ENCODE data around the gene PLIN3. TPM values are rescaled to one million over a fixed set of nuclear protein-coding genes. Genes with fewer than 3 reads are reported as not detected.

Gene PLIN3, protein sequence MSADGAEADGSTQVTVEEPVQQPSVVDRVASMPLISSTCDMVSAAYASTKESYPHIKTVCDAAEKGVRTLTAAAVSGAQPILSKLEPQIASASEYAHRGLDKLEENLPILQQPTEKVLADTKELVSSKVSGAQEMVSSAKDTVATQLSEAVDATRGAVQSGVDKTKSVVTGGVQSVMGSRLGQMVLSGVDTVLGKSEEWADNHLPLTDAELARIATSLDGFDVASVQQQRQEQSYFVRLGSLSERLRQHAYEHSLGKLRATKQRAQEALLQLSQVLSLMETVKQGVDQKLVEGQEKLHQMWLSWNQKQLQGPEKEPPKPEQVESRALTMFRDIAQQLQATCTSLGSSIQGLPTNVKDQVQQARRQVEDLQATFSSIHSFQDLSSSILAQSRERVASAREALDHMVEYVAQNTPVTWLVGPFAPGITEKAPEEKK
- total RNA-seq (2021; fragmentation: NEBNext Ultra II Directional; extraction: Animal tissue kit (Norgen Biotek cat#: 25700)), result 60.7 and 68.1 TPM in 2 replicates
- 61.5 and 67.3 TPM in 2 replicates for polyA plus RNA-seq (2011; rRNA removed)
- 79.2 TPM for polyA plus RNA-seq (2011; cell fraction: cytosol; rRNA removed)
- 43.4 TPM for polyA plus RNA-seq (2011; cell fraction: nucleus; rRNA removed)
- polyA plus RNA-seq (2012, experiment 1 of 2), result 35.1 to 58.7 TPM (median 50.1 TPM) in 4 replicates
- polyA plus RNA-seq (2012, experiment 2 of 2), result 56.8 TPM
- 36.3 TPM for polyA plus RNA-seq (2013, experiment 1 of 2)
- 31.4 TPM for polyA plus RNA-seq (2013, experiment 2 of 2)
- 32.7 and 48.3 TPM in 2 replicates for polyA minus RNA-seq (2011; rRNA and poly(A)+ RNA removed)
- 60.8 TPM for polyA minus RNA-seq (2011; cell fraction: cytosol; rRNA and poly(A)+ RNA removed)
- 36.9 TPM for polyA minus RNA-seq (2011; cell fraction: nucleus; rRNA and poly(A)+ RNA removed)
- long read RNA-seq, experiment 1, partial matches to known transcripts, result 25 of 45 reads
- long read RNA-seq, experiment 1, other reads (novel, unspliced or antisense), result 16 of 45 reads
- long read RNA-seq, experiment 2, transcript PLIN3-201 (8 exons, 2,333 nt), result major isoform, 46 of 51 reads
- long read RNA-seq, experiment 2, partial matches to known transcripts, result 3 of 51 reads
- long read RNA-seq, experiment 2, other reads (novel, unspliced or antisense), result 1 of 51 reads

DNA sequence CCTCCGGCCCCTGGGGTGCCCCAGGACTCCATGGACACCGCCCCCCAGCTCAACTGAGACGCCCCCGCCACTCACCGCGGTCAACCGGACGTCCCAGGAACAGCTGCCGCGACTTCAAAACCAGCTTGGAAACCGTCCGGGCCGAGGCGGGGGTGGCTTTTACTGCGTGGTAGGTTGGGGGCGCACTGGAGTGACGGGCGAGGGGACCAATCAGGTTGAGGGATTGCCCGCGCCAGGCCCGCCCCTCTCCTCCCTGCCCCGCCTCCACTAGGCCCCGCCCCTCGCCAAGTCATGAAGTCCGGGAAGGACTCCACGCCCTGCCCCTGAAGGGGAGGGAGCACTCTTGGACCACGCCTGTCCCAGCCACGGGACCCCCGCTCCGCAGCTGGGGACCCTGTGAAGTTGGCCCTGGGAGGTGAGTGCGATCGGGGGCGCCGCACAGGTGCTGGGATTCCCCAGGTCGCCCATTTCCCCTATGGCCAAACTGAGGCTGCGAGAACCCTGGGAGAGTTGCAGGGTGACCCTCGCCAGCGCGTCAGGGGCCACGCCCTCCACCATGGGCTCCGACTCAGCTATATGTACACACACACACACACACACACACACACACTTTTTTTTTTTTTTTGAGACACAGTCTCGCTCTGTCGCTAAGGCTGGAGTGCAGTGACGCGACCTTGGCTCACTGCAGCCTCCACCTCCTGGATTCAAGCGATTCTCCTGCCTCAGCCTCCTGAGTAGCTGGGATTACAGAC is at the start of gene PLIN3:
Gene PLIN3 (minus strand): TSS at position 134 of the 752 bp plus-strand sequence. CDS start 6,273 bp downstream, outside the sequence.
- DNase-seq (ENCODE audit: low read depth in 1 of 2, low spot score in 2 of 2), result peak; percentile 81 to 99
- peak within 1 kb of the TSS; percentile 66 to 91 for H3K4me2 ChIP-seq (ENCODE audit: insufficient read depth in 1 of 2, low read depth in 2 of 2, low read length in 2 of 2)
- no peak within 1 kb of the TSS; the same call in 1 of the 2 replicates for H3K18ac ChIP-seq (ENCODE audit: extremely low read depth, low read length)
- no peak within 1 kb of the TSS for H4K91ac ChIP-seq (replicated peaks; ENCODE audit: insufficient read length, low read length)
- ChIA-PET CTCF (ENCODE audit: partially characterized antibody) (interaction anchor here (0.8 to 5.1 kb wide), 12 partner anchors 8 to 164 kb away, joined by 3 to 44 read pairs (median 5); no protein-coding TSS in a partner anchor), POLR2A (ENCODE audit: partially characterized antibody) (interaction anchor here (0.5 to 1.6 kb wide), 8 partner anchors 9 to 119 kb away, joined by 3 to 4 read pairs (median 4); no protein-coding TSS in a partner anchor)
- no peak within 1 kb of the TSS for H2BK20ac ChIP-seq (ENCODE audit: low read length)
- WGBS, 2 experiments (ENCODE audit: extremely low coverage in 1 of 2, insufficient coverage in 1 of 2, insufficient read length in 1 of 2, insufficient replicate concordance in 2 of 2, low coverage in 1 of 2, low lambda C conversion rate in 2 of 2, missing lambda C conversion rate in 1 of 2), result 7% methylated on average over 28 of the region's 46 CpGs; no CpG with 5 or more reads in 1 of the 2 experiments
- H3K23ac ChIP-seq (ENCODE audit: insufficient read length), result no peak within 1 kb of the TSS
- peaks cover 3% of the 10 kb centered on the region; the same call in 1 of the 2 replicates for H3K79me1 ChIP-seq (ENCODE audit: low read depth, low read length)
- H3K27me3 ChIP-seq (replicated peaks in 1 of 4; ENCODE audit: control insufficient read depth in 3 of 4, extremely low read depth in 1 of 4, insufficient read depth in 3 of 4, low read length in 3 of 4), result no peaks in the 10 kb centered on the region
- no peak within 1 kb of the TSS for H2AK5ac ChIP-seq (ENCODE audit: low read depth, low read length)
- peak within 1 kb of the TSS; percentile 9 for H3K56ac ChIP-seq (replicated peaks; ENCODE audit: insufficient read length, low read depth, low read length)
- peaks cover 0 to 7% of the 10 kb centered on the region in 2 experiments for H4K20me1 ChIP-seq (replicated peaks in 1 of 2; ENCODE audit: control insufficient read depth in 1 of 2, insufficient read depth in 2 of 2, low read length in 2 of 2)
- FAIRE-seq, result no peak
- H3K9ac ChIP-seq (replicated peaks in 1 of 4; ENCODE audit: extremely low read depth in 1 of 4, low read depth in 3 of 4, low read length in 3 of 4), result peak within 1 kb of the TSS in 3 of 4 experiments; percentile 20 to 58 (median 31); a peak in 3 of 7 replicates
- H3K27ac ChIP-seq (ENCODE audit: low read depth, low read length), result peak within 1 kb of the TSS; percentile 46
- no peaks in the 10 kb centered on the region; the same call in 1 of the 2 replicates for H3K23me2 ChIP-seq (ENCODE audit: low read depth, low read length)
- no peak within 1 kb of the TSS for H2BK12ac ChIP-seq (ENCODE audit: low read depth, low read length)
- H3K4me1 ChIP-seq (replicated peaks in 1 of 4; ENCODE audit: control insufficient read depth in 3 of 4, insufficient read depth in 4 of 4, low read length in 3 of 4), result peaks cover 0 to 5% (median 2%) of the 10 kb centered on the region in 4 experiments; a peak in 3 of 7 replicates
- H3K14ac ChIP-seq (ENCODE audit: insufficient read length), result no peak within 1 kb of the TSS
- peak within 1 kb of the TSS; percentile 77 to 98 (median 84) for H3K4me3 ChIP-seq (ENCODE audit: extremely low read depth in 1 of 4, insufficient read depth in 2 of 4, low read depth in 3 of 4, low read length in 4 of 4)
- peak within 1 kb of the TSS; percentile 75 for H4K5ac ChIP-seq (ENCODE audit: insufficient read length, low read depth, low read length)
- H2BK120ac ChIP-seq (replicated peaks; ENCODE audit: low read depth, low read length), result no peak within 1 kb of the TSS
- peak within 1 kb of the TSS; percentile 64 for H4K8ac ChIP-seq (ENCODE audit: extremely low read depth, insufficient read depth, low read length)
- no peaks in the 10 kb centered on the region for H3K9me3 ChIP-seq (ENCODE audit: insufficient read depth in 2 of 2, low read depth in 1 of 2, low read length in 1 of 2)
- peak within 1 kb of the TSS; percentile 61; the same call in 1 of the 2 replicates for H2AFZ ChIP-seq (ENCODE audit: low read length)
- peak within 1 kb of the TSS; percentile 27; the same call in 1 of the 2 replicates for H2BK5ac ChIP-seq (ENCODE audit: low read depth, low read length)
- no peaks in the 10 kb centered on the region for H3K36me3 ChIP-seq (ENCODE audit: control insufficient read depth in 2 of 4, insufficient read depth in 4 of 4, low read length in 3 of 4)
- H3K4ac ChIP-seq (replicated peaks; ENCODE audit: insufficient read length, low read depth, low read length), result no peak within 1 kb of the TSS
- peaks cover 0 to 6% of the 10 kb centered on the region in 2 experiments; a peak in 2 of 4 replicates for H3K79me2 ChIP-seq (ENCODE audit: control insufficient read depth in 1 of 2, insufficient read depth in 2 of 2, low read length in 2 of 2)
- no peak within 1 kb of the TSS for H2BK15ac ChIP-seq (ENCODE audit: low read length)
- TF ChIP-seq KDM4A (IDR thresholded peaks at IDR 0.05; ENCODE audit: low read depth, low read length, severe bottlenecking), result peak; percentile 68
- no peak for TF ChIP-seq NRF1 (IDR thresholded peaks at IDR 0.05; ENCODE audit: low read depth, low read length)
- peak; percentile 60 for TF ChIP-seq SP2 (IDR thresholded peaks at IDR 0.05; ENCODE audit: low read length)
- no peak for TF ChIP-seq EZH2 (IDR thresholded peaks at IDR 0.05; ENCODE audit: low read depth, low read length, severe bottlenecking)
- TF ChIP-seq HDAC2 (IDR thresholded peaks at IDR 0.05; ENCODE audit: borderline replicate concordance in 1 of 2, low read depth in 2 of 2, low read length in 2 of 2), result peak in 1 of 2 experiments; percentile 95; a peak in 2 of 4 replicates
